HL-60/S4 (cell line): ENCODE data around the gene MAST2.

ENCODE experiments used
- in situ Hi-C: fragments of 300-500 bp; cut with MboI; formaldehyde crosslinking; loops from 2 replicates; pipeline ENCODE4 v1.14.3; 2022; ENCODE audit warnings: low sequenced_read_pairs

Gene MAST2

GRCh38 chr1:46013581-46013980 lies 210.2 kb downstream of the MAST2 start:
- in situ Hi-C loops: no loop called here

- in situ Hi-C loops: no loop called here
Observed at GRCh38 chr1:46017876-46018503, 214.6 kb downstream of the MAST2 start.

GRCh38 chr1:46019348-46019747 lies 215.9 kb downstream of the MAST2 start:
- in situ Hi-C loops: no loop called here

- in situ Hi-C loops: no loop called here
Observed at GRCh38 chr1:46020010-46020409, 216.6 kb downstream of the MAST2 start.

GRCh38 chr1:46021046-46021996 lies 217.9 kb downstream of the MAST2 start:
- in situ Hi-C loops: no loop called here

GRCh38 chr1:46026531-46026930 lies 223.1 kb downstream of the MAST2 start:
- in situ Hi-C loops: no loop called here

GRCh38 chr1:46027788-46028573 lies 224.6 kb downstream of the MAST2 start:
- in situ Hi-C loops: no loop called here

- in situ Hi-C loops: no loop called here
Observed at GRCh38 chr1:46030074-46030870, 226.9 kb downstream of the MAST2 start.

GRCh38 chr1:46030876-46031660 lies 227.7 kb downstream of the MAST2 start:
- in situ Hi-C loops: no loop called here

- in situ Hi-C loops: loop anchor here (5.0 kb wide), 1 partner anchor 142 kb away; the partner anchor contains the start of genes P3R3URF and TSPAN1
Observed at GRCh38 chr1:46034601-46035516, 231.4 kb downstream of the MAST2 start.

- in situ Hi-C loops: loop anchor here (5.0 kb wide), 1 partner anchor 140 kb away; the partner anchor contains the start of genes P3R3URF and TSPAN1
Observed at GRCh38 chr1:46036894-46037839, 233.8 kb downstream of the MAST2 start.

GRCh38 chr1:46039571-46040052 lies 236.2 kb downstream of the MAST2 start:
- in situ Hi-C loops: loop anchor here (5.0 kb wide), 1 partner anchor 138 kb away; the partner anchor contains the start of genes P3R3URF and TSPAN1

GRCh38 chr1:46041551-46041950 lies 238.1 kb downstream of the MAST2 start:
- in situ Hi-C loops: no loop called here

GRCh38 chr1:46041974-46042373 lies 238.6 kb downstream of the MAST2 start:
- in situ Hi-C loops: no loop called here

- in situ Hi-C loops: no loop called here
Observed at GRCh38 chr1:46043458-46044017, 240.1 kb downstream of the MAST2 start.

GRCh38 chr1:46044116-46044515 lies 240.7 kb downstream of the MAST2 start:
- in situ Hi-C loops: no loop called here

- in situ Hi-C loops: no loop called here
Observed at GRCh38 chr1:46053734-46054133, 250.3 kb downstream of the MAST2 start.
